ENCODE data around the gene YJEFN3. TPM values are rescaled to one million over a fixed set of nuclear protein-coding genes. Genes with fewer than 3 reads are reported as not detected.
A peak's percentile ranks its signal among the peaks of the same experiment; 100 is the strongest.

The YJEFN3 gene
- total RNA-seq, 1 experiment from 2014 or later: 25.3 TPM

DNA sequence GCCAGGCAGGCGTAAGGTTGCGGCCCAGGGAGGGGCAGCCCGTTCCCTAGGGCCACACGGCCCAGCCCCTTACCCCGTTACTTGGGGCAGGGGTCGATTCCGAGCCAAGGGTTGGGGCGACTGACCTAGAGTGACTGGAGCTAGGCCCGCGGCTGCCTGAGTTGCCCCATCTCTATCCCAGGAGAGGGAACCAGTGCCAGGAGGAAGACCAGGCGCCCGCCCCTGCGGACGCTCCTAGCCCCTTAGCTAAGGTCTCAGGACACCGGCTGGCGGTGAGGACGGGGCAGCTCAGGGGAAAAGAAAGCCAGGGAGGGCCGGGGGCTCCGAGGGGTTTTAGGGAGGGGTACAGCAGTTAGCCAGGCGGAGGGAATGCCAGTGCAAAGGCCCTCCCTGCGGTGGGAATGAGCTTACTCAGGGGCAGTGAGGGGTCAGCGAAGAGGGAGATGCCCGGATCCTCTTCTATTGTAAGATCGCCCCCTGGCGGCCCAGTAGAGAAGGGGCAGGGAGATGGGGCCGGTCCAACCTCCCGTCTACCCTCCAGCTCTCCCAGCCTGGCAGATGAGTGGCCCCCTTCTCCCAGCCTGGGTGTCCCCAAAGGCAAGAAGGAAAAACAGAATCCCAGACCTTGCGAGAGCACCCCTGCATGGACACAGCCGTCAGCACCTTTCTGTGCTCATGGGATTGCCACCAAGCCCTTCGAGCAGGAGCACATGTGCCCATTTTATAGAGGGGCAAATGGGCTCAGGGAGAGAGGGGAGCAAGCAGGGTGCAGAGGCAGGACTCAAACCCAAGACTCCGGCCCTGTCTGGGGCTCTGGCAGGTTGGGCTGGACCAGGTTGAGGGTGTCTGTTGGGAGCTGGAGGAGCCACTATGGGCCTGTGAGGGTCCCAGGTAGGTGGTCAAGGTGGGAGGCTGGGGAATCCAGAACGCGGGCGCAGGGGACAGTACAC lies 25.6 kb downstream of the YJEFN3 start:
- BruUV-seq (replicated peaks): no TSS peak
- Histone ChIP-seq H4K20me1 (ENCODE audit: insufficient read depth) (no peaks in the 10 kb centered on the region), H3K36me3 (ENCODE audit: control insufficient read depth in 1 of 2, insufficient read depth in 2 of 2, low read length in 2 of 2) (no peaks in the 10 kb centered on the region), H3K27me3 (ENCODE audit: insufficient read depth, low read length) (no peaks in the 10 kb centered on the region), H3K4me2 (ENCODE audit: low read length) (no peak overlapping the region), H2AFZ (ENCODE audit: low read depth, low read length, poor library complexity, severe bottlenecking) (no peak overlapping the region), H3K79me2 (ENCODE audit: insufficient read depth, low read length) (no peaks in the 10 kb centered on the region), H3K4me3 (replicated peaks in 1 of 2; ENCODE audit: low read depth in 1 of 2, low read length in 2 of 2) (no peak overlapping the region), H3K9me2 (ENCODE audit: insufficient read depth) (no peaks in the 10 kb centered on the region), H3K9ac (ENCODE audit: low read length) (no peak overlapping the region), H3K9me3 (ENCODE audit: control insufficient read depth in 1 of 2, insufficient read depth in 1 of 2, low read depth in 1 of 2, low read length in 2 of 2) (no peaks in the 10 kb centered on the region), H3K27ac (ENCODE audit: low read depth, low read length) (no peak overlapping the region), H3K4me1 (ENCODE audit: control insufficient read depth in 1 of 2, insufficient read depth in 2 of 2, low read length in 2 of 2) (no peaks in the 10 kb centered on the region)
- ChIA-PET POLR2A (no interaction called here), RAD21 (ENCODE audit: low non-redundant PET in 1 of 2, low total read pairs in 2 of 2, uncharacterized antibody in 2 of 2, unreplicated experiment in 2 of 2) (interaction anchor here (0.9 to 1.3 kb wide), 3 partner anchors 13 to 22 kb away, joined by 4 read pairs; no protein-coding TSS in a partner anchor), CTCF (interaction anchor here (1.0 to 4.9 kb wide), 11 partner anchors 14 to 408 kb away, joined by 3 to 52 read pairs (median 3); partner anchors contain the start of genes GMIP and NDUFA13)
- ATAC-seq: peak; percentile 83
- intact Hi-C loops (cut with micrococcal nuclease): no loop called here
- TF ChIP-seq YY1 (IDR thresholded peaks at IDR 0.05; ENCODE audit: extremely low read depth, insufficient replicate concordance, low read depth, low read length) (no peak), RAD21 (IDR thresholded peaks at IDR 0.05; ENCODE audit: low read depth) (peak; percentile 60)
- TF ChIP-seq, protein P1, sequence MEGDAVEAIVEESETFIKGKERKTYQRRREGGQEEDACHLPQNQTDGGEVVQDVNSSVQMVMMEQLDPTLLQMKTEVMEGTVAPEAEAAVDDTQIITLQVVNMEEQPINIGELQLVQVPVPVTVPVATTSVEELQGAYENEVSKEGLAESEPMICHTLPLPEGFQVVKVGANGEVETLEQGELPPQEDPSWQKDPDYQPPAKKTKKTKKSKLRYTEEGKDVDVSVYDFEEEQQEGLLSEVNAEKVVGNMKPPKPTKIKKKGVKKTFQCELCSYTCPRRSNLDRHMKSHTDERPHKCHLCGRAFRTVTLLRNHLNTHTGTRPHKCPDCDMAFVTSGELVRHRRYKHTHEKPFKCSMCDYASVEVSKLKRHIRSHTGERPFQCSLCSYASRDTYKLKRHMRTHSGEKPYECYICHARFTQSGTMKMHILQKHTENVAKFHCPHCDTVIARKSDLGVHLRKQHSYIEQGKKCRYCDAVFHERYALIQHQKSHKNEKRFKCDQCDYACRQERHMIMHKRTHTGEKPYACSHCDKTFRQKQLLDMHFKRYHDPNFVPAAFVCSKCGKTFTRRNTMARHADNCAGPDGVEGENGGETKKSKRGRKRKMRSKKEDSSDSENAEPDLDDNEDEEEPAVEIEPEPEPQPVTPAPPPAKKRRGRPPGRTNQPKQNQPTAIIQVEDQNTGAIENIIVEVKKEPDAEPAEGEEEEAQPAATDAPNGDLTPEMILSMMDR (IDR thresholded peaks at IDR 0.05 in 2 of 3, conservative IDR thresholded peaks at IDR 0.05 in 1 of 3; ENCODE audit: borderline replicate concordance in 1 of 3, insufficient read depth in 1 of 3, low read depth in 2 of 3, low read length in 2 of 3): peak; percentile 43 to 91 (median 83); a peak in 5 of 6 replicates
- no peak for DNase-seq (ENCODE audit: low read depth, low spot score)

DNA sequence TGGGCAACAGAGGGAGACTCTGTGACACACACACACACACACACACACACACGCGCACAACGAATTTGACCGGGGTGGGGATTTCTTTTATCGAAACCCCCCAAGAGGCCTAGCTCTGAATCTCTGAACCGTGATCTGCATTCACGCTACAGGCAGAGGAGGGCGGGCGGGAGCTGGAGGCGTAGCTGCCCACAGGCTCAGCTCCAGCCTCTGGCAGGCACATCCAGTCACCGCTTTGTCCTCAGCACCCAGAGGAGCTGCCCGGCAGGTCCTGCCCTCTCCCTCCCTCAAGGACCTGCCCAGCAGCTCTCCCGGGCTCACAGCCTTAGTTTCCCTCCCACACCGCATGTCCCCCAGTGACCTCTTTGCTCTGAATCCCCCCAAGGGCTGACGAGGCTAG lies 29.3 kb downstream of the YJEFN3 start:
- Histone ChIP-seq H3K36me3 (ENCODE audit: control insufficient read depth in 1 of 2, insufficient read depth in 2 of 2, low read length in 2 of 2) (no peaks in the 10 kb centered on the region), H3K4me3 (replicated peaks in 1 of 2; ENCODE audit: low read depth in 1 of 2, low read length in 2 of 2) (no peak overlapping the region), H3K9me2 (ENCODE audit: insufficient read depth) (no peaks in the 10 kb centered on the region), H3K9me3 (ENCODE audit: control insufficient read depth in 1 of 2, insufficient read depth in 1 of 2, low read depth in 1 of 2, low read length in 2 of 2) (no peaks in the 10 kb centered on the region), H3K4me1 (ENCODE audit: control insufficient read depth in 1 of 2, insufficient read depth in 2 of 2, low read length in 2 of 2) (no peaks in the 10 kb centered on the region), H3K9ac (ENCODE audit: low read length) (no peak overlapping the region), H3K79me2 (ENCODE audit: insufficient read depth, low read length) (no peaks in the 10 kb centered on the region), H2AFZ (ENCODE audit: low read depth, low read length, poor library complexity, severe bottlenecking) (no peak overlapping the region), H4K20me1 (ENCODE audit: insufficient read depth) (no peaks in the 10 kb centered on the region), H3K27me3 (ENCODE audit: insufficient read depth, low read length) (no peaks in the 10 kb centered on the region), H3K4me2 (ENCODE audit: low read length) (no peak overlapping the region), H3K27ac (ENCODE audit: low read depth, low read length) (no peak overlapping the region)
- RAD21 ChIA-PET (ENCODE audit: low non-redundant PET in 1 of 2, low total read pairs in 2 of 2, uncharacterized antibody in 2 of 2, unreplicated experiment in 2 of 2): no interaction called here
- CTCF ChIA-PET: interaction anchor here (1.3 kb wide), 1 partner anchor 27 kb away, joined by 3 read pairs; no protein-coding TSS in a partner anchor
- no peak for ATAC-seq
- no TSS peak for BruUV-seq (replicated peaks)
- TF ChIP-seq CEBPB (IDR thresholded peaks at IDR 0.05; ENCODE audit: low read depth) (no peak), FOSL1 (IDR thresholded peaks at IDR 0.05; ENCODE audit: low read depth) (no peak), CBX3 (IDR thresholded peaks at IDR 0.05; ENCODE audit: low read depth) (no peak), ZNF274 (IDR thresholded peaks at IDR 0.05; ENCODE audit: low read depth, low read length) (no peak), RAD21 (IDR thresholded peaks at IDR 0.05; ENCODE audit: low read depth) (no peak), JUND (IDR thresholded peaks at IDR 0.05) (no peak), POLR2AphosphoS5 (IDR thresholded peaks at IDR 0.05; ENCODE audit: low read depth, low read length) (no peak), EGR1 (IDR thresholded peaks at IDR 0.05; ENCODE audit: low read depth) (no peak), ZFX (IDR thresholded peaks at IDR 0.05) (no peak), EZH2 (IDR thresholded peaks at IDR 0.05) (no peak), TCF7L2 (IDR thresholded peaks at IDR 0.05; ENCODE audit: borderline replicate concordance, extremely low read depth, insufficient read depth, insufficient read length) (no peak)
- TF ChIP-seq, protein P2, sequence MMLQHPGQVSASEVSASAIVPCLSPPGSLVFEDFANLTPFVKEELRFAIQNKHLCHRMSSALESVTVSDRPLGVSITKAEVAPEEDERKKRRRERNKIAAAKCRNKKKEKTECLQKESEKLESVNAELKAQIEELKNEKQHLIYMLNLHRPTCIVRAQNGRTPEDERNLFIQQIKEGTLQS (IDR thresholded peaks at IDR 0.05): no peak
- TF ChIP-seq, protein P3, sequence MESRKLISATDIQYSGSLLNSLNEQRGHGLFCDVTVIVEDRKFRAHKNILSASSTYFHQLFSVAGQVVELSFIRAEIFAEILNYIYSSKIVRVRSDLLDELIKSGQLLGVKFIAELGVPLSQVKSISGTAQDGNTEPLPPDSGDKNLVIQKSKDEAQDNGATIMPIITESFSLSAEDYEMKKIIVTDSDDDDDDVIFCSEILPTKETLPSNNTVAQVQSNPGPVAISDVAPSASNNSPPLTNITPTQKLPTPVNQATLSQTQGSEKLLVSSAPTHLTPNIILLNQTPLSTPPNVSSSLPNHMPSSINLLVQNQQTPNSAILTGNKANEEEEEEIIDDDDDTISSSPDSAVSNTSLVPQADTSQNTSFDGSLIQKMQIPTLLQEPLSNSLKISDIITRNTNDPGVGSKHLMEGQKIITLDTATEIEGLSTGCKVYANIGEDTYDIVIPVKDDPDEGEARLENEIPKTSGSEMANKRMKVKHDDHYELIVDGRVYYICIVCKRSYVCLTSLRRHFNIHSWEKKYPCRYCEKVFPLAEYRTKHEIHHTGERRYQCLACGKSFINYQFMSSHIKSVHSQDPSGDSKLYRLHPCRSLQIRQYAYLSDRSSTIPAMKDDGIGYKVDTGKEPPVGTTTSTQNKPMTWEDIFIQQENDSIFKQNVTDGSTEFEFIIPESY (IDR thresholded peaks at IDR 0.05; ENCODE audit: extremely low read depth, insufficient replicate concordance, low read length): no peak
- POLR2A ChIA-PET: no interaction called here
- no peak for DNase-seq (ENCODE audit: low read depth, low spot score)
- intact Hi-C loops (cut with micrococcal nuclease): no loop called here
